Stimulated activated CD8-positive, alpha-beta memory T cell treated with anti-CD3 and anti-CD28 coated beads, Interleukin-7, amount 100 ng/mL, for 1 hour (primary cell): Measurements from ENCODE around the gene KCND3.
"Not testable (repeated sequence)": the region's sequence is repeated elsewhere in the genome, so short reads cannot be mapped to it uniquely, and the experiment has no call there.

Source experiments
- DNase-seq, 2 donors: peaks; one replicate each; pipeline ENCODE4 v3.0.0-alpha.2; 2020; ENCODE audit warnings: low read depth in 2 of 2

Gene KCND3

DNA sequence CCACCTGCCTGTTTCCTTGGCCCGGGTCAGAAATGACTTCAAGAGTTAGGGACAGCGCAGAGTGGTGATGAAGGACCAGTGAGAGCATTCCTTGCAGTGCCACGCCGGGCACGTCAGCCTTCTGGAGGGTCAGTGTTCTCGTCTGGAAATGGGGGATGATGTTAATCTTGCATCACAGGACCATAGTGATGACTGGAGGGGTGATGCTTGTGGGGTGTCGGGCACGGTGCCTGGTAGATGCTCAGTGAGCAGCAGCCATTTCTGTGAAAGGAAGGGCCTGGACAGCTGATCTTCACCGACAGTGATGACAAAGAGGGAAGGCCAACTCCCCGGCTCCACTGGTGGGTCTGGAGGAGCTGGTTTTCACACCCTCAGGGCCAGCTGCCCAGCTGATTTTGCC, 177.6 kb downstream of the KCND3 start:
- DNase-seq = no peak

DNA sequence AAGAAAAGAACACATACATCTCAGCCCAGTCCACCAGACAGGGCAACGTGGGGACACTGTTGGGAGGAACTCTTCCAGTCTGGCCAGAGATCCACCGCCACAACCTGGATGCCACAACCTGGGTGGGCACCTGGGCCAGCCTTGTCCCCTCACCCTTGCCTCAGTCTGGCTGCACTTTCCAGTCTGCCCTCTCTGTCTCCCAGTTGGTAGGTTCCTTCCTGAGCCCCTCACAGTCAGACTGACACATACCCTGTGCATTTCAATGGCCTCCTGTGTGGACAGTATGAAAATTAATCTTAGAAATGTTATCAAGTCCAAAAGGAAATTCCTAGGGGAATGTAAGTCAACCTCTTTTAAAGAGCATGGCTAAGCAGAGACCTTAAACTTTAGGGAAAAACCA, 184.2 kb downstream of the KCND3 start:
- no peak for DNase-seq

DNA sequence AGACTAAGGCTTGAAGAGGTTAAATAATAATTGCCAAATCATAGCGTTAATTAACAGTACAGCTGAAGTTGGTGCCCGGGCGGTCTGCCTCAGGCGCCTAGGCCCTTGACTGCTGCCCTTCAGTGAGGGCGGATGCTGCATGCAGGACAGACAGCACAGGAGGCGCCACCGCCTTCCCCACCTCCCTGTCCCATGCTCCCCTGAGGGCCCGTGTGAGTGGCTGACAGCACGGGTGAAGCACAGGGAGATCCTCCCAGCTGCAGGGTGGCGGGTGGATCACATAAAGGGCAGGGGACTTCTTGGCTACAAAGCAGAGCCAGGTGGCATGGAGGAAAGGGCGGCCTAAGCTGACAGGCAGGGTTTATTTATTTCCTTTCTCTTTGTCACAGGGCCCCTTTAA, 184.7 kb downstream of the KCND3 start:
- no peak for DNase-seq

DNA sequence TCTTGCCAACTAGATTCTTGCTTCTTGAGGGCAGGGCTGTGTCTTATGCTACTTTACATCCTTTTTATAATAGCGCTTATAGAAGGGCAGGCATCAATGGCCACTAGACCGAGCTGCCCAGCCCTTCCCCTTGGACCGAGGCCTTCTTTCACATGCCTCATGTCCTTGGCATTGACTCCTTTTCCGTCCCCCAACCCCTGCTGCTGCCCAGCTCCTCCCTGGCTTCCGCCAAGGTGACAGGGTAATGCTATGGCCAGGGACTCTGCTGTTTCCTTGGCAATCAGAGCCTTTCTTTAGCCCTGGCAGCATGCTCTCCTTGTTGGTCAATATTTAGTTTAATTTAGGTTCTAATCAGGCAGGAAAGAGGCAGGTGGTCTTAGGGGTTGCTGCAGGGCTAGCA, 185.5 kb downstream of the KCND3 start:
- DNase-seq = no peak

DNA sequence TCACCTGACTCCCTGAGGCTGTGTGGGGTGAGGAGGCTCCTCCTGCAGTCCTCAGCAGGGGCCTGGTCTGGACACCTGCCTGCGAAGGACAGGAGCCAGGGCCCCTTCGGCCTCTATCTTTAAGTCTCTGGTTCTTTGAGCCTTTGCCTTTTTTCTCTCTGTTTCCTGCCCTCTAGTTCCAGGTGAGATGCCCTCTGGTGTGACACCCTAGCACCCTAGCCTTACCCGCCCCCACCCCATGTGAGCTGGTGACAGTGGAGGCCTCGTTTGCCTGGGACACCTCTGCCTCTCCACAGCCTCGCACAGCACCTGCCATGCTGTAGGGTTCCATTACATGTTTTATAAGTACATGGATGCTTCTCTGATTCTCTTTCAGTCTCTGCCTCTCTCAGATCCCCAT, 186.5 kb downstream of the KCND3 start:
- DNase-seq = no peak

DNA sequence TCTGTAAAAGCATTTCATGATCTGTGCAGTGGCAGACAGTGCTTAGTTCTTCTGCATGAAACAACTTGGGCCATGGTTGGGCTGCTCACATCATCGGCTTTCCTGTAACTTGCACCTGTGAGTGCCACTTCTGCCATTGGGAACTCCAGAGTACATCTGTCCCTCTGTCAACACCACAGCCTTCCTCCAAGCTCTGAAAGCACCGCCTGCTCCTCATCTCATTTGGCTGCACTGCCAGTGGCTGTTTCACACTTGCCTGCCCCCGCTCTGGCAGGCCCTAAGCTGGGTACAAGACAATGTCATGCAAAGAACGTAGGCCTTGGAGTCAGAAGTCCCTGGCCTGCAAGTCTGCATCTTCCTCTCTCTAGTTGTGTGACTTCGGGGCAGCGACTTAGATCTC, 187.4 kb downstream of the KCND3 start:
- DNase-seq = no peak

DNA sequence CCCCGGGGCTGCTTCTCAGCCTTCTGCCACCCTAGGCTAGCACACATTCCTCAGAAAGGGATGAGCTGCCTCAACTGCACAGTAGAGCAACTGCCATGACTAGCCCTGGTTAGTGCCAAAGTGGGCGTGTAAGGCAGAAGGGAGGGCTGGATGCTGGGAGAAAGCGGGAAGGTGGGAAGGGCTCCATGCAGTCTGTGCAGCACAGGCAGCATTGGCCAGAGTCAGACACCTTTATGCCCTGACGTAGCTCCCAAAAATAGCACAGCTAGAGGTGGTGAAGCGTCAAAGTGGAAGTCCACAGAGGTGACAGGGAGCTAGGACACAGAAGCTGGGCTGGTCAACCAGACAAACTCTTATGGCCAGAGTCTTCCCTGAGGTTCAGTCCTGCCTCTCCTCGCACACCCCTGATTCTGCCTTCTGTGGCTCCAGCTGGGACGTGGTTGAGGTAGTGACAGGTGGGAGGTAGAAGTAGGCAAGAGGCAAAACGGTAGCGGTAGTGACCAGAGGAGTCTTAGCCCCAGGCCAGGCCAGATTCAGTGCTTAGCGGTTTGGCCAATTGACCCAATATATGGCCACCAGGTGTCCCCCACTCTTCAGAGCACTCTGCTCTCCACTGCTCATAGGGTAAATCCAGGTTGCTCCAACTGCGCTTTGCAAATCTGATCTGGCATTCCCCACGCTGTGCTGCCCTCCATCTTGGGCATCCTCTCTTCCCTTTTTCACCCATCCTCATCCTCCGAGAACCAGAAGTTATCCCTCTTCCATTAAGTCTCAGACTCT, 188.2 kb downstream of the KCND3 start:
- no peak for DNase-seq

DNA sequence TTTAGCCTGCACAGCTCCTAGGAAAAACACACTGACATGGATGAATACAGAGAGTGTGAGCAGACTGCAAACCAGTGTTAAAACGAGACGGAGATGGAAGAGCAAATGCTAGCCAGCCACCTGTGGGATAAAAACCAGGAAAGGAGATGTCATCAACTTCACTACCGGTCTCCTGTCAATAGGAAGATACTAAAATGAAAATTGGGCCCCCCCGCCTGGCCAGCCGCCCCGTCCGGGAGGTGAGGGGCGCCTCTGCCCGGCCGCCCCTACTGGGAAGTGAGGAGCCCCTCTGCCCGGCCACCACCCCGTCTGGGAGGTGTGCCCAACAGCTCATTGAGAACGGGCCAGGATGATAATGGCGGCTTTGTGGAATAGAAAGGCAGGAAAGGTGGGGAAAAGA, 189.7 kb downstream of the KCND3 start:
- DNase-seq = not testable (repeated sequence)

DNA sequence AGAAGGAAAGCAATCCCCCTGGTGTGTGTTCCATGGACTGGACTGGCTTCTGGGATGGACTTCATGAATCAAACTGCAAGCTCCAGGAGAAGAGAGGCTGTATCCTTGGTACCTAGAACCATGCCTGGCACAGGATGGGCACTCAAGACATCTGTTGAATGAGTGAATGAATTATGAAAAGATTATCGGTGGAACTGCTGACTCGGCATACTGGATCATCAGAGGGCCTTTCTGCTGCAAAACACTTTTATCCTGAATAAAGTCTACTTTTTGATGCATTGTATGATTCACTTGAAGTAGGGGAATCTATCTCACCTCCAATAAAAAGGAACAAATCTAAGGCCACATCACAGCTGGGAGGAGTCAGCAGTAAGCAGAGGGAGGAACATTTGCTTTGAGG, 190.9 kb downstream of the KCND3 start:
- DNase-seq = no peak

DNA sequence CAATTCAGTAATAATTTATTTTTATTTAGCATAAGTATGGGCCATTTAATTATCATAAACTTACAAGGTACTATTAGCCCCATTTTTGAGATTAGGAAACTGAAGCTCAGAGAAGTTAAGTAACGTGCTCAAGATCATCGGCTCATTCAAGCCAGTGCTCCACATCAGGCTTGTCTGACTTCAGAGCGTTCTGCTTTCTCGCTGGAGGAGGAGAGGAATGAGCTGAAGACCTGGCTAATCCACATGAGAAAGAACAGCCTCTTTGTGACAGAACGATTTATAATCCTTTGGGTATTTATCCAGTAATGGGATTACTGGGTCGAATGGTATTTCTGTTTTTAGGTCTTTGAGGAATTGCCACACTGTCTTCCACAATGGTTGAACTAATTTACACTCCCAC, 194.1 kb downstream of the KCND3 start:
- no peak for DNase-seq

DNA sequence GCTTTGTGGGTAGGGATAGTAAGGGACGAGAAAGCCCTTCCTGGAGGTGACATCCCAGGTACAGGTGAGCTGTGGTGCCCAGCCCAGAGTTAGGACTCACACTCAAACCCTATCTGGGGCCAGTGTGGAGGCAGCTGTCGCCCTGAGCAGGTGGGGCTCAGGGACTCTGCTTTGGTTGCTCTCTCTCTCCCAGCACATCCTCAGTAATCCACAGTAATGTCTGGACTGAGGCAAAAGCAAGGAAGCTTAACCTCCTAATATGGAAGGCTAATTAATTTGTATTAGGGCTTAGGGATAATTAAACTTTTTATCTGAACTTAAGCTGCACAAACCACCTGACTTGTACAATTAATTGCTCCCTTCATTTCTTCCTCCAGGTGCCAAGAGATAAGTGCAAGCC, 195.5 kb downstream of the KCND3 start:
- no peak for DNase-seq

DNA sequence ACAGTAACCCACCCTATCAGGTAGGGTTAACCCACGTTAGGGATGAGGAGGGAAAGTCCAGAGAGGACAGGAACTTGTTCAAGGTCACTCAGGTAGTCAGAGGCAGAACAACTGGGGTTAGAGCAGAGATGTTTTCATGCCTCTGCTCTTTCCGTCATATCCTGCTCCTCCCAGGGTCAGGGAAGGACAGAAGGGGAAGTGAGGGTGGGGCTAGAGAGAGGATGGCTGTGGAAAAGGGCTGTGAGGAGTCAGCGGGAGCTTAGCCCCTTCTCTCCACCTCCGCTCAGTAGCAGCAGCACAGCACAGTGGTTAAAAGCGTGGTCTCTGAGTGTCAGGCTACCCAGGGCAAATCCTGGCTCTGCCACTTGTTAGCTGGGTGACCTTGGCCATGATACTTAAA, 197.2 kb downstream of the KCND3 start:
- DNase-seq = no peak

DNA sequence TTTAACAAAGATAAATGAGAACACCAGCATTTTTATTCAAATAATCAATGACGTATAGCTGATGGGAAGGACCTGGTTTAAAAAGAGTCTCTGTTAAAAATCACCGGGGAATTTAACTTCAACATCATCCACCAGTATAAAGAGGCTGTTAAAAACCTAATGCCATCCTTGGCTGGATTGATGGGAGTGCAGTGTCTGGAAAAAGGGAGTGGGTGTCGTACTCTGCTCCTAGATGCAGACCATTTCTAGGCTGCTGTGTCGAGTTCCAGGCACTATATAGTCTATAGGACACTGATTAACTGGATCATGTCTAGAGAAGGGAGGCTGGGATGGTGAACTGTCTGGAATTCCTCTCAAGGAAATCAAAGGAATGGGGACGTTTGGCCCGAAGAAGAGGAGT, 197.7 kb downstream of the KCND3 start:
- no peak for DNase-seq

DNA sequence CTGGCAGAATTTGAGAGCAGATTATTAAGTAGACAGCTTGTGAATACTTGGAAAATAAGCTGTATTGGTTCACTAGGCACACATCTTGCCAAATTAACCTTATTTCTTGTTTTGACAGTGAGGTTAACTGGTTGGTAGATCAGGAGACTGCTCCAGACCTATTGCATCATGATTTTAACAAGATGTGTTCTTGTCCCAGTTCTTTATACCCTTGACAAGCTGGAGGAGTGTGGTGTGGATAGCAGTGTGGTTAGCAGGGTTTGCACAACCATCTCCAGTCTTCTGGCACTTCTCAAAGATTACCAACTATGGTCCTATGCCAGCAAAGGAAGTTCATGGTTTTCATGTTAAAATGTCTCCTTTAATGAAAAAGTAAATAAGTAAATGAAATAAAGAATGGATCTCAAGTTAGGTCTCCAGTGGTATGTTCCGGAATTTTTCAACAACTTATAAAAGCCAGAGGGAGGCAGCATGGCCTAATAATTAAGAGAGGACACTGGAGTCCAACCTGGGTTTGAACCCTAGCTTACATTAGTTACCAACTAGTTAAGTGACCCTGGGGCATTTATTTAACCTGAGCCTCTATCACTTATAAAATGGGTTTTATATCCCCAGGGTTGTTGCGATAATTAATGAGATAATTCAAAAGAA, 199.7 kb downstream of the KCND3 start:
- DNase-seq = no peak

DNA sequence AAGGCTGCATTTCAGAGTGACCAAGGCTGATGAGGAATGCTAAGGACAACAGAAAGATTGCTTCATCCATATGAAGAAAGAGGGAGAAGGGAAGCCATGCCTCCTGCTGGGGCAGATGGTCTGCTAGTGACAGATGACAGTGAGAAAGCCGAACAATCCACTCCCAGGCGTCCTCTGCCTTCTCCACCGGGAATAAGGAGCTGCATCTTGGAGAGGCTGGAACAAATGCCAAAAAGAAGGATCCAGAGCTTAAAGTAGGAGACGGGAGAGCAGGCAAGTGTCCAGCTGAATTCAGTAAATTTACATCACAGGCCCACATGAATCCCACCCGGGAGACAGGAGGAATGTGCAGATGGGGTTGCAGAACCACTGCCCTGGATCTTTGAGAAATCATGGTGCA, 200.3 kb downstream of the KCND3 start:
- no peak for DNase-seq

DNA sequence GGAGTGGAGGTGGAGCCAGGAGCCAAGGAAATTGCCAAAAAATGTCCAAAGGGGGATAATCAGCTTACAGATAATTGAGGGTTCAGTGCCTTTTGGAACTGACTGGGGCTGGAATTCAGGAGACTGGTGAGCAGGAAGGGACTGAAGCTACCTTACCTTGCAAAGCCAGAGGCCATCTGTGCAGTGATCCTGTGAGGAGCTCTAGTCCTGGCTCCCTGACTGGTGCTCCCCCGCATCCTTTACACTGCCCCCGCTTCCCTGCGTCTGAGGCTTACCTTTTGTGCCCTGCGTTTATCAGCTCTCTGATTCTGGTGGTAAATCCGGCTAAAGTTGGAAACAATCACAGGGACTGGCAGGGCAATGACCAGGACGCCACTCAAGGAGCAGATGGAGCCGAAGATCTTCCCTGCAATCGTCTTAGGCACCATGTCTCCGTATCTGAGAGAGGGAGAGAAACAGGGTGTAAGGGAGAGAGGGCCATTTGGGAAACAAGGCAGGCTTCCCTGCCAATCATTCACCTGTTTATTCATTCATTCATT, 202.7 kb downstream of the KCND3 start:
- DNase-seq = no peak

DNA sequence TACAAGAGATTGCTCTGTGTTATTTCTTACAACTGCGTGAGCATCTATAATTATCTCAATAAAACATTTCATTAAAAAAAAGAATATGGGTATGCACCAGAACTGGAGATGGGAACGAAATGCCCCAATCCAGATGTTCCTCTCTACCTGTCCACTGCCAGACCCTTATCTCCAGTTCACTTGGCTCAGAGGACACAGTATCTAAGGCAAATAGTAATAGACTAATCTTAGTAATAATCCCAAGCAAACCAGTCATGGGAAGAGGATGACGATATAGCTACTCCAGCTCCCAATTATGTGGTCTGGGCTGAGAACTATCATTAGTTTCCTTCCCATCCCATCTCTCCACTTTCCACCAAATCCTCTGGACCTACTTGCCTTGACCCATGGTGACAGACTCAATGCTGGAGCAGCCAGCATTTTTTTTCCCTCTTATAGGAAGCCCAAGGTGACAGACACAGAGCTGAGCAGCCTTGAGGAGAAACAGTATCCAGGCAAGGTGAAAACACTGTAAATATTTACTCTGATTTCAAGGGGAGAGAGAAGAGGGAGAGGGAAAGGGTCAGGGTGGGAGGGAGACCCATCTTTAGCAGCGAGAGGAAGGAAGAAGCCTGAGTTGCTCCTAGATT, 205.1 kb downstream of the KCND3 start:
- no peak for DNase-seq

DNA sequence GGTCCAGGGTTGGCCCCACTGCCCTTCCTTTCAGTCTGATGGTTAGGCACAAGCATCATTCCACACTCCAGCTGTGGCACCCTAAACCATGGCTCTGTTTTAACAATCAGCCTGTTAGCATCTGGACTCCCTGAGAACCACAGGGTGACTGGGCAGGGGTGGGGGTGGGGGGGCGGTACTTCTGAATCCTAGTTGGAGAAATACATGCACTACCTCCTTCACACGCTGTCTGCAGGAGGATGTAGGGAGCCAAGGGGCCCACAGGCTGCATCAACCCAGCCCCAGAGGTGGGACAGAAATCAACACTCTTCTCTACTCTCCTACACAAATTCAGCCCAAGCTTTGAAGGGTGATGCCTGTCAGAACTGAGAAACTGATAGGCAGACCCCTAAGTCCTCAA, 209.9 kb downstream of the KCND3 start:
- DNase-seq = no peak

DNA sequence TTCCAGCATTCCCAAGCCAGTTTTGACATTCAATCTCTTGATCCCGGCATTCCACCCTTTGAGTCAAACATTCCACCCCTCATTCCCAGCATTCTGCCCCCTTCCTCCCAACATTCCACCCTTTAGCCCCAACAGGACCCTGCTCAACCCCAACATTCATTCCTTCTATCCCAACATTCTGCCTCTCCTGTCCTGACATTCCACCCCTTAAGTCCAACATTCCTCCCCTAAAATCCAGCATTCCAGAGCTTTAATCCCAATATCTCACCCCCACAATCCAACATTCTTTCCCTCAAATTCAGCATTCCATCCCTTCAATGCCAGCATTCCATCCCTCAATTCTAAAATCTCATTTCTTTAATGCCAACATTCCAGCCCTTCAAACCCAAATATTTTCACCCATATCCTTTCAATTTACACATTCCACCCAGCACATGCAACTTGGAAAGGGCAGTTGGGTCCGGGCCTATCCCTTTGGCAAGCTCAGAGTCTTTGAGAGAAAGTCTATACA, 210.9 kb downstream of the KCND3 start:
- no peak for DNase-seq

DNA sequence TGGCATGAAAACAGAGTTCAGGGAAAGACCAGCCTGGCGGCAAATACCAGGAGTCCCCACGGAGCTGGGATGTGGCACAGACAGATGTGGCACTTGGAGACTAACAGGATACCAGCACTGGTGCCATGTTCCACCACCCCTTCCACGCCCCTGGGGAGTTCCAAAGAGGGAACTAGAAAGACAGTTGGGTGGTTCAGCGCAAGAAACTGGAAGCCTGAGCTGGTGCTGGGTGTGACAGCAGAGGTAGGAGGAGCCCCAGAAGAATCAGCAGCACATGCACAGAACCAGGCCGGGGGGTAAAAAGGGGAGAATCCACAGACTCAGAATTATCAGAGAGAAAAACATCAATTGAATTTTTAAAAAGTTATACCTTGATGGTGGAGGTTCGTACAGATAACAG, 211.4 kb downstream of the KCND3 start:
- DNase-seq = no peak

DNA sequence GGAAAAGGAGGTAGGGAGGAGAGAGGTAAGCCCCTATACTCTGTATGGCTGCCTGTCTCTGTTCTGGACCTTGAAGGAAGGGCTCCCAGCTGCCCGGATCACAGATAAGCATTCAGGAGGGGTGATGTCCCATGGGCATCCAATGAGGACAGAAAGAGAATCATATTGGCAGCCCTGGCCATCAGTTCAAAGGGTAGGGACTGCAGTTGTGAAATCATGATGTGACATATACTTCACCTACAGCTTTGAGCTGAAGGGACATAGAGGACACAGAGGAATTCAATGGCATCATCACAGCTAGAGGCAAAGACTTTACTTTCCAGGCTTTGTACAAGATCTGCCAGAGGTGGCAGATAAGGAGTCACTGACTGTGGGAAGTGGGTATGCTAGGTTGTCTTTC, 212.2 kb downstream of the KCND3 start:
- no peak for DNase-seq

DNA sequence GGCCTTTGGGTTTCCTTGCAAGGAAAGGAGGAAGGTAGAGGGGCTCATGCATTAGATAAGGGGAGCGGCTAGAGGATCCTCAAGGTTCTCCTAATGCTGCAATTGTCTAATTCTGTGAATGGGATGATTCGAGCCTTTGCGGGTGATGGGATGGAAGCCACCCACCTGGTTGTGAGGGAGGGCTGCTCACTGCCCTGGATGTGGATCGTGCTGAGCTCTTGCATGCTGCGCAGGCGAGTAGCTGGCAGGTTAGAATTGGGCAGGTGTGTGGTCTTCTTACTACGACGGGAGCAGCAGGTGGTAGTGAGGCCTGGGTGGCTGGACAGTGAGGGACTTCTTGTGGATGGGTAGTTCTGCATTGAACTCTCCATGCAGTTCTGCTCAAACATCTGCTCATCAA, 212.6 kb downstream of the KCND3 start:
- DNase-seq = no peak

DNA sequence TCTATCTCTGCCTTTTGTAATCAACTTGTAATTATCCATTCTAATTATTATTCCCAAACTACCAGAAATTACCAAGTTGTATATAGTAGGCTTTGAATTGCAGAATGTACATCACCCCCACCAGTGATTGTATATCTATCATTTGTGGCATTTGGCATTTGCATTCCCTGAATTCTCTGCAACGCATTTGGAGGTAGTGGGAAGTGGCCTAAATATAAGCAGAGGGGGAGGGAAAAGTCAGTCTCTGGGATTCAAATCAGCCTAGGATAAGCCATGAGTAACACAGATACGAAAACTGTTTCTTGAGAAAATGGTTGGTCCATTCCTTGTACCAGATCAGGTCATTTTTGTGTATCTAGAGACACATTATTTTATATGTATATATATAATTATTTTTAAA, 213.1 kb downstream of the KCND3 start:
- DNase-seq = no peak
